DOHH2 (cell line): ENCODE measurements around the gene ODC1.

Experiments used
- H3F3A ChIP-seq: fragments of 200-600 bp; sonication (generic), shearing (Covaris generic); 2 replicates; pipeline ENCODE4 v1.6.0; 2016; ENCODE audit warnings: antibody characterized with exemption, mild to moderate bottlenecking; ENCODE audit not compliant: control insufficient read depth, insufficient read depth
- H3K27ac ChIP-seq: fragments of 200-600 bp; sonication (generic); 2 replicates; pipeline ENCODE4 v1.5.1; 2014; ENCODE audit warnings: low read depth, mild to moderate bottlenecking, low read length, moderate library complexity
- H3K27me3 ChIP-seq: fragments of 200-600 bp; sonication (generic); 2 replicates; pipeline ENCODE4 v1.6.1; 2014; ENCODE audit warnings: mild to moderate bottlenecking, low read length, mixed read lengths; ENCODE audit not compliant: control insufficient read depth
- H3K36me3 ChIP-seq: fragments of 200-600 bp; sonication (generic); 2 replicates; pipeline ENCODE4 v1.6.1; 2014; ENCODE audit warnings: mild to moderate bottlenecking, low read length, moderate library complexity, mixed read lengths; ENCODE audit not compliant: control insufficient read depth
- H3K4me1 ChIP-seq: fragments of 200-600 bp; sonication (generic); 2 replicates; pipeline ENCODE4 v1.6.1; 2014; ENCODE audit warnings: mild to moderate bottlenecking, low read length, mixed read lengths; ENCODE audit not compliant: control insufficient read depth
- H3K4me2 ChIP-seq: fragments of 200-600 bp; sonication (generic); 2 replicates; pipeline ENCODE4 v1.6.0; 2014; ENCODE audit warnings: mild to moderate bottlenecking, low read length, moderate library complexity
- H3K4me3 ChIP-seq: fragments of 200-600 bp; sonication (generic); 2 replicates; pipeline ENCODE4 v1.5.1; 2014; ENCODE audit warnings: mild to moderate bottlenecking, low read length, mixed read lengths
- H3K79me2 ChIP-seq: fragments of 200-600 bp; sonication (generic); 2 replicates; pipeline ENCODE4 v1.6.1; 2014; ENCODE audit warnings: mild to moderate bottlenecking, low read length, mixed read lengths; ENCODE audit not compliant: control insufficient read depth
- H3K9me2 ChIP-seq: fragments of 200-600 bp; sonication (generic); replicated peaks from 2 replicates; pipeline ENCODE4 v1.6.1; 2014; ENCODE audit warnings: mild to moderate bottlenecking, low read length, mixed read lengths; ENCODE audit not compliant: control insufficient read depth
- H3K9me3 ChIP-seq: fragments of 200-600 bp; sonication (generic); 2 replicates; pipeline ENCODE4 v1.6.1; 2014; ENCODE audit warnings: antibody characterized with exemption, low read length, mixed read lengths; ENCODE audit not compliant: control insufficient read depth, insufficient read depth
- H4K20me1 ChIP-seq: fragments of 200-600 bp; sonication (generic); 2 replicates; pipeline ENCODE4 v1.6.0; 2014; ENCODE audit warnings: low read depth, mild to moderate bottlenecking, antibody characterized with exemption, low read length, moderate library complexity; ENCODE audit not compliant: control insufficient read depth, insufficient read depth
- EZH2phosphoT487 ChIP-seq: fragments of 200-600 bp; sonication (generic); IDR thresholded peaks from 2 replicates; pipeline ENCODE4 v1.6.1; 2017; ENCODE audit warnings: borderline replicate concordance, mild to moderate bottlenecking, antibody characterized with exemption, low read length, moderate library complexity, mixed read lengths
- TF ChIP-seq, protein P1 (sequence below): fragments of 200-600 bp; sonication (generic); IDR thresholded peaks from one replicate; pipeline ENCODE4 v1.5.1; 2014; ENCODE audit warnings: antibody characterized with exemption, mild to moderate bottlenecking, low read depth, low read length; ENCODE audit not compliant: poor library complexity, severe bottlenecking

Gene ODC1

GRCh38 chr2:10428924-10429323 is 19.2 kb downstream of the ODC1 start:
- no peak overlapping the region for H3K27ac ChIP-seq
- H3K27me3 ChIP-seq = peaks cover 15% of the 10 kb centered on the region
- no peak for TF ChIP-seq EZH2phosphoT487
- TF ChIP-seq, protein P1, sequence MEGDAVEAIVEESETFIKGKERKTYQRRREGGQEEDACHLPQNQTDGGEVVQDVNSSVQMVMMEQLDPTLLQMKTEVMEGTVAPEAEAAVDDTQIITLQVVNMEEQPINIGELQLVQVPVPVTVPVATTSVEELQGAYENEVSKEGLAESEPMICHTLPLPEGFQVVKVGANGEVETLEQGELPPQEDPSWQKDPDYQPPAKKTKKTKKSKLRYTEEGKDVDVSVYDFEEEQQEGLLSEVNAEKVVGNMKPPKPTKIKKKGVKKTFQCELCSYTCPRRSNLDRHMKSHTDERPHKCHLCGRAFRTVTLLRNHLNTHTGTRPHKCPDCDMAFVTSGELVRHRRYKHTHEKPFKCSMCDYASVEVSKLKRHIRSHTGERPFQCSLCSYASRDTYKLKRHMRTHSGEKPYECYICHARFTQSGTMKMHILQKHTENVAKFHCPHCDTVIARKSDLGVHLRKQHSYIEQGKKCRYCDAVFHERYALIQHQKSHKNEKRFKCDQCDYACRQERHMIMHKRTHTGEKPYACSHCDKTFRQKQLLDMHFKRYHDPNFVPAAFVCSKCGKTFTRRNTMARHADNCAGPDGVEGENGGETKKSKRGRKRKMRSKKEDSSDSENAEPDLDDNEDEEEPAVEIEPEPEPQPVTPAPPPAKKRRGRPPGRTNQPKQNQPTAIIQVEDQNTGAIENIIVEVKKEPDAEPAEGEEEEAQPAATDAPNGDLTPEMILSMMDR = no peak
- H3K4me3 ChIP-seq = no peak overlapping the region
- H3K4me1 ChIP-seq = peaks cover 2% of the 10 kb centered on the region; the same call in 1 of the 2 replicates
- no peaks in the 10 kb centered on the region for H3K36me3 ChIP-seq
- H4K20me1 ChIP-seq = no peaks in the 10 kb centered on the region
- no peaks in the 10 kb centered on the region for H3F3A ChIP-seq
- H3K79me2 ChIP-seq = no peaks in the 10 kb centered on the region
- H3K9me3 ChIP-seq = no peaks in the 10 kb centered on the region
- no peaks in the 10 kb centered on the region for H3K9me2 ChIP-seq
- no peak overlapping the region for H3K4me2 ChIP-seq

- H3F3A ChIP-seq = no peaks in the 10 kb centered on the region
- peaks cover 14% of the 10 kb centered on the region for H3K27me3 ChIP-seq
- no peak overlapping the region for H3K27ac ChIP-seq
- H3K36me3 ChIP-seq = no peaks in the 10 kb centered on the region
- H3K4me2 ChIP-seq = no peak overlapping the region
- H3K9me2 ChIP-seq = no peaks in the 10 kb centered on the region
- H3K4me3 ChIP-seq = no peak overlapping the region
- no peaks in the 10 kb centered on the region for H3K9me3 ChIP-seq
- H3K79me2 ChIP-seq = no peaks in the 10 kb centered on the region
- H4K20me1 ChIP-seq = no peaks in the 10 kb centered on the region
- peaks cover 2% of the 10 kb centered on the region; the same call in 1 of the 2 replicates for H3K4me1 ChIP-seq
- TF ChIP-seq, protein P1 = no peak
- no peak for TF ChIP-seq EZH2phosphoT487
Measured at GRCh38 chr2:10428355-10428754, 19.8 kb downstream of the ODC1 start.

DNA sequence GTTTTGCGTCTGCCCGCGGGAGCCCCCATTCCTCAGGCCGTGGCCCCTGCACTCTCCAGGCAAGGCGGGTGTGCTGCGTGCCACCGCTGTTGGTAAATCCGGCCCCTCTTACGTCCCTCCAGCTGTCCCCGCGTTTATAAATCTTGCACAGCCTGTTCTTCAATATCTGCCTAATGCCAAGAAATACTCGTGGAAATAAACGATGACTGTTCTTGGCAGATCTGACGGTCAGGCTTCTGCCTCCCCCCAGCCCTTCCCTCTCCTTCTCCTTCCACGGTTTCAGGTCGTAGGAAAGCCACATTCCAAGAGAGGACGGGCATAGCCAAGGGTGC is 20.5 kb downstream of the ODC1 start:
- Histone ChIP-seq H3K9me3 (no peaks in the 10 kb centered on the region), H3K9me2 (no peaks in the 10 kb centered on the region), H3K4me3 (no peak overlapping the region), H3K79me2 (no peaks in the 10 kb centered on the region), H3K27ac (no peak overlapping the region), H3K4me2 (no peak overlapping the region), H3K27me3 (peaks cover 11% of the 10 kb centered on the region), H4K20me1 (no peaks in the 10 kb centered on the region), H3K4me1 (peaks cover 2% of the 10 kb centered on the region; the same call in 1 of the 2 replicates), H3F3A (no peaks in the 10 kb centered on the region), H3K36me3 (no peaks in the 10 kb centered on the region)
- TF ChIP-seq EZH2phosphoT487 = no peak
- TF ChIP-seq, protein P1 = no peak
